ENCODE data around the gene RPIA. TPM values are rescaled to one million over a fixed set of nuclear protein-coding genes. Genes with fewer than 3 reads are reported as not detected.
A peak's percentile ranks its signal among the peaks of the same experiment; 100 is the strongest.
"Not testable (repeated sequence)": the region's sequence is repeated elsewhere in the genome, so short reads cannot be mapped to it uniquely, and the experiment has no call there.

RPIA gene
- total RNA-seq, 2 donors from 2014 or later = 24.4 to 58.8 TPM

DNA sequence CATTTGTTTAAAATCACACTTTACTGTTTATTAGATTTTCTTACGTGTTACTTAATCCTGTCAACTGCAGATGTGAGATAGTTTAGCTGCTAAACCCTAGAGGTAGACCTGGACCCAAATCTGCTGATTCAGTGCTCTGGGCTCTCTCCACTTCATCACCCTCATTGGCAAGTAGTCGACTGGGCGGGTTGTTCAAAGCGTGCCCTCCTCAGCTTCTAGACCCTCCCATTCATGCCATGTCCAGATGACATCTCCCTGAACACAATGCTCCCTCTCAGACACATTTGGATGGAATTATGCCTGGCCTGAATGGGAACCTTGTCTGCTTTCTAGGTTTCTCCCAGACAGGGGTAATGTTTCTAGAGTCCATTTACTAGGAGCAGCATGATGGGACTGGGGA is 43.7 kb downstream of the RPIA start:
- no peaks in the 10 kb centered on the region for H3K27me3 Mint-ChIP-seq
- ATAC-seq (replicated peaks) = no peak
- H3K27ac Mint-ChIP-seq = peak overlapping the region; percentile 9
- no peak overlapping the region for H3K4me3 Mint-ChIP-seq
- no peaks in the 10 kb centered on the region for H3K9me3 Mint-ChIP-seq
- no peaks in the 10 kb centered on the region for H3K4me1 Mint-ChIP-seq
- H3K36me3 Mint-ChIP-seq (ENCODE audit: low read depth) = peaks cover 54% of the 10 kb centered on the region

DNA sequence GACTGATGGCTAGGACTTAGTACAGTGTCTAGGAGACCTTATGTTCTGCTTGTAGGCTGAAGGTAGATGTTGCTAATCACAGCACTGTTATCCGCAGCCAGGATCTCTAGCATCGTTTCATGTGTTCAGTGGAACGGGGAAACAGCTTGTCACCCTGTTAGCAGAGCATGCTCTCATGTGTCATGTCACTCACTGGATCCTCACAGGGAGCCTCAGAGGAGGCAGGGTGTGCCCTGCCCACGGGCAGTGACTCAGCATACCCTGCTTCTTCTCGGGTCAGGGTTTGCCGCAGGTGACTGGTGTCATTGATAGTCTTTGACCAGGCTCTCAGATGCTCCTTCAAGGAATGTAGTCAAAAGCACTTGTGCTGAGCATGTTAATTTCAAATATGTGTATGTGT is 44.4 kb downstream of the RPIA start:
- no peaks in the 10 kb centered on the region for H3K9me3 Mint-ChIP-seq
- ATAC-seq (replicated peaks) = peak; percentile 91
- H3K4me3 Mint-ChIP-seq = no peak overlapping the region
- H3K27me3 Mint-ChIP-seq = no peaks in the 10 kb centered on the region
- peaks cover 62% of the 10 kb centered on the region for H3K36me3 Mint-ChIP-seq (ENCODE audit: low read depth)
- no peaks in the 10 kb centered on the region for H3K4me1 Mint-ChIP-seq
- H3K27ac Mint-ChIP-seq = peak overlapping the region; percentile 45

GRCh38 chr2:88736437-88736836 is 45.0 kb downstream of the RPIA start:
- Mint-ChIP-seq H3K9me3 (no peaks in the 10 kb centered on the region), H3K27me3 (no peaks in the 10 kb centered on the region), H3K4me3 (no peak overlapping the region), H3K36me3 (ENCODE audit: low read depth) (peaks cover 67% of the 10 kb centered on the region), H3K27ac (peak overlapping the region; percentile 45), H3K4me1 (no peaks in the 10 kb centered on the region)
- ATAC-seq (replicated peaks) = no peak

DNA sequence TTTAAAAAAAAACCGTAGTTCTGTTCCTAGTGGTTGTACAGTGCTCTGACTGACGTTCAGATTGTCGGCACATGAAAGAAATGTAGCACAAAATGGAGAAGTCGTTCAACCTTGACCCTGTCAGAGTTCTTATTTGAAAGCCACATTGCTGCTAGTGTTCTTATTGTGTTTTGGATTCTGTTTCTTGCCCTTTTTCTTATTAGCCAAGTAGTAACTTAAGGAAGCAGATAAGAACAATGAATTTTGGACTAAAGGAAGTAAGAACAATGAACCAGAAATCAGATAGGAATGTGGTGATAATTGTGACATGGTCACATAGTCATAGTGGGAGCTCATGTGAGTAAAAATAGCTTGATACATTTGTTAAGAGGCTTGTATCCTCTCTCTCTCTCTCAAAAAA is 45.9 kb downstream of the RPIA start:
- no peaks in the 10 kb centered on the region for H3K9me3 Mint-ChIP-seq
- H3K4me1 Mint-ChIP-seq = no peaks in the 10 kb centered on the region
- peak overlapping the region; percentile 25 for H3K27ac Mint-ChIP-seq
- H3K27me3 Mint-ChIP-seq = no peaks in the 10 kb centered on the region
- no peak for ATAC-seq (replicated peaks)
- peaks cover 77% of the 10 kb centered on the region for H3K36me3 Mint-ChIP-seq (ENCODE audit: low read depth)
- H3K4me3 Mint-ChIP-seq = no peak overlapping the region

GRCh38 chr2:88738271-88738670 is 46.8 kb downstream of the RPIA start:
- no peaks in the 10 kb centered on the region for H3K9me3 Mint-ChIP-seq
- no peak overlapping the region for H3K4me3 Mint-ChIP-seq
- no peaks in the 10 kb centered on the region for H3K27me3 Mint-ChIP-seq
- ATAC-seq (replicated peaks) = no peak
- H3K36me3 Mint-ChIP-seq (ENCODE audit: low read depth) = peaks cover 80% of the 10 kb centered on the region
- peak overlapping the region; percentile 3 for H3K27ac Mint-ChIP-seq
- H3K4me1 Mint-ChIP-seq = no peaks in the 10 kb centered on the region

DNA sequence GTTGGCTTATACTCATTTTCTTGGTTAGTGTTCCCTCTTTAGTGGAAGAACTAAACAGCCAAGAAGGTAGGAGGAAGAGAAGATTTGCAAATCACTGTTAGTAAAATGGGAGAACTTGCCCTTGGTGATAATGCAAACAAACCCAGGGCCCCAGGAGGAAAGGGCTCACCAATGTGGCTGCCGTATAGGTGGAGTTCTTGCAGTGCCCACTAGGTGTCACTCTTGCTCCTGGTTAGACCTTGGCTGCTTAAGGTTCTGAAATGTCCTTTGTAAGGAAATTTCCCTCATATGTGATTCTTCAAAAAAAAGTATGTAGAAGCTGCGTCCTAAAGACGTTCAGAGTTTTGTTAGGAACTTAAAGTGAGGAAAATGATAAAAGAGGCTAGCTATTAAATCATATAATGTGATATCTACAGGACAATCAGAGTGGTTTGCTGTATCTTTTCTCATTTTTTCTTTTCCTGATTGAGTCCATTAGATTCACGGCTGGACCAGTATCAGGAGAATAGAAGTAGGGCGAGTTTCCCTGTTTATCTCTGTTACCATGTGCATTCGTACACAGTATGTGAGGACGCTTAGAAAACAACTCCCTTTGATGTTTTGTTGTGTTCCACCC is 48.6 kb downstream of the RPIA start:
- peaks cover 5% of the 10 kb centered on the region for H3K9me3 Mint-ChIP-seq
- H3K27me3 Mint-ChIP-seq = no peaks in the 10 kb centered on the region
- H3K36me3 Mint-ChIP-seq (ENCODE audit: low read depth) = peaks cover 92% of the 10 kb centered on the region
- no peak overlapping the region for H3K27ac Mint-ChIP-seq
- peak; percentile 60 for ATAC-seq (replicated peaks)
- no peak overlapping the region for H3K4me3 Mint-ChIP-seq
- peaks cover 9% of the 10 kb centered on the region for H3K4me1 Mint-ChIP-seq

DNA sequence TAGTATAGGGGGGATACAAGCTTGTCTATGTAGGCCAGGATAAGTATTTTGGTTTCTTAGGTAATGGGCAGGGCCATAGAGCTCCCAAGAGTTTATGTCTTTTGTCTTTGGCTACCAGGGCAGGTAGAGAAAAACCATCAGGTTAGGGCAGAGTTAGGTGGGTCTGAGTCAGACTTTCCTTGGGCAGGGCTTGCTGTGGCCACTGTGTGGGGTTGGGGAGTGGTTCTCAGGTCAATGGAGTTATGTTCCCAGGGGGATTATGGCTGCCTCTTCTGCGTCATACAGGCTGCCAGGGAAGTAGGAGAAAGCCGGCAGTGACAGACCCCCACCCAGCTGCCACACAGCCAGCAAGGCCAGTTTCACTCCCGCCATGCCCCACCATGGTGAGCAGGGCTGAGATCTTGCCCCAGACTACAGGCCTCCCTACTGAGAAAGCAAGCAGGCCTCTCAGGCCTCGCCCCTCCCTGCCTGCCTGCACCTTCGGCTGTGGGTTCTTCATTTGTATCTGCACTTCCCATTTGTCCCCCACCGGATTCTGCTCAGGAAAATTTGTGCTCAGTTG is 55.5 kb downstream of the RPIA start:
- no peak for ATAC-seq (replicated peaks)
- Mint-ChIP-seq H3K27ac (no peak overlapping the region), H3K9me3 (peaks cover 5% of the 10 kb centered on the region), H3K27me3 (no peaks in the 10 kb centered on the region), H3K4me3 (no peak overlapping the region), H3K36me3 (ENCODE audit: low read depth) (peaks cover 100% of the 10 kb centered on the region), H3K4me1 (peaks cover 9% of the 10 kb centered on the region)

- Mint-ChIP-seq H3K36me3 (ENCODE audit: low read depth) (peaks cover 100% of the 10 kb centered on the region), H3K9me3 (peaks cover 5% of the 10 kb centered on the region), H3K4me1 (peaks cover 9% of the 10 kb centered on the region), H3K27ac (peak overlapping the region; percentile 47), H3K27me3 (no peaks in the 10 kb centered on the region), H3K4me3 (no peak overlapping the region)
- no peak for ATAC-seq (replicated peaks)
Observed at GRCh38 chr2:88747990-88748389, 56.5 kb downstream of the RPIA start.

GRCh38 chr2:88751768-88752167 is 60.3 kb downstream of the RPIA start:
- Mint-ChIP-seq H3K27ac (peak overlapping the region; percentile 1), H3K4me1 (peaks cover 10% of the 10 kb centered on the region), H3K4me3 (no peak overlapping the region), H3K9me3 (no peaks in the 10 kb centered on the region), H3K36me3 (ENCODE audit: low read depth) (peaks cover 87% of the 10 kb centered on the region), H3K27me3 (no peaks in the 10 kb centered on the region)
- no peak for ATAC-seq (replicated peaks)

- Mint-ChIP-seq H3K27ac (peak overlapping the region; percentile 77), H3K27me3 (no peaks in the 10 kb centered on the region), H3K4me1 (peaks cover 10% of the 10 kb centered on the region), H3K4me3 (no peak overlapping the region), H3K9me3 (peaks cover 9% of the 10 kb centered on the region), H3K36me3 (ENCODE audit: low read depth) (peaks cover 65% of the 10 kb centered on the region)
- peak; percentile 50 for ATAC-seq (replicated peaks)
Observed at GRCh38 chr2:88753833-88754584, 62.5 kb downstream of the RPIA start.

DNA sequence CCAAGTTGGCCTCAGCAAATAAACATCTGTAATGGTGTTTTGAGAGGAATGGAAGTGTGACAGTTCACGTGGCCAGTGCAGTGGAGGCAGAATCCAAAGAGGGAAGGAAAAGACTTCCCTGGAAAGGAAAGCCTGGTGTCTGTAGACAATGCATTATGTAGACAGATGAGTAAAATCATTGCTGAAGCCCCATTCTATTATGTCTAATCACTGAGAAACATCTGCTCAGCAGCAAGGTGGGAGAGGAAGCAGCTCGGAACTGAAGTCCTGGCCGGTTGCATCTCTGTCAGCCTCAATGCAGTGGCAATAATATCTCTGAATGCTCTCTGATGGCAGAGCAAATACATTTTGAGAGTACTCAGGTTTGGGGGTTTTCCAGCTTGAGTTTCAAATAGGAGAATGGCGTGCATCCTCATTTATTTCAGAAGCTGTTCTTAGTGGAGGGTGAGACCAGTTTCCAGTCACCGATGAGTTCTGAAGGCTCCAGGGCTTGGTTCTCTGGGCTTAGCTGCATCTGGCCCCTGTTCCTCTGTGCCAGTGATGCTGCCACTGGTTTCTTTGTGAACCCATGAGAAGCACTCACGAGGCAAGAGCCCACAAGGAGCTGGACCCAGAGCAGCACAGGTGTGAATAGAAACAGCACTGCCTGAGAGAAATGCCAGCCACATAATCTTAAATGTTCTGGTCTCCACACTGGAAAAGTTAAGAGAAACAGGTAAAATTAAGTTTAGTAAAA is 63.3 kb downstream of the RPIA start:
- H3K27ac Mint-ChIP-seq = peak overlapping the region; percentile 77
- ATAC-seq (replicated peaks) = no peak
- peaks cover 57% of the 10 kb centered on the region for H3K36me3 Mint-ChIP-seq (ENCODE audit: low read depth)
- H3K4me3 Mint-ChIP-seq = no peak overlapping the region
- peaks cover 10% of the 10 kb centered on the region for H3K4me1 Mint-ChIP-seq
- peaks cover 9% of the 10 kb centered on the region for H3K9me3 Mint-ChIP-seq
- H3K27me3 Mint-ChIP-seq = no peaks in the 10 kb centered on the region

- H3K36me3 Mint-ChIP-seq (ENCODE audit: low read depth) = peaks cover 46% of the 10 kb centered on the region
- H3K4me3 Mint-ChIP-seq = no peak overlapping the region
- H3K27me3 Mint-ChIP-seq = no peaks in the 10 kb centered on the region
- peaks cover 9% of the 10 kb centered on the region for H3K9me3 Mint-ChIP-seq
- H3K27ac Mint-ChIP-seq = peak overlapping the region; percentile 34
- H3K4me1 Mint-ChIP-seq = peaks cover 10% of the 10 kb centered on the region
- ATAC-seq (replicated peaks) = no peak
Observed at GRCh38 chr2:88755836-88756235, 64.4 kb downstream of the RPIA start.

DNA sequence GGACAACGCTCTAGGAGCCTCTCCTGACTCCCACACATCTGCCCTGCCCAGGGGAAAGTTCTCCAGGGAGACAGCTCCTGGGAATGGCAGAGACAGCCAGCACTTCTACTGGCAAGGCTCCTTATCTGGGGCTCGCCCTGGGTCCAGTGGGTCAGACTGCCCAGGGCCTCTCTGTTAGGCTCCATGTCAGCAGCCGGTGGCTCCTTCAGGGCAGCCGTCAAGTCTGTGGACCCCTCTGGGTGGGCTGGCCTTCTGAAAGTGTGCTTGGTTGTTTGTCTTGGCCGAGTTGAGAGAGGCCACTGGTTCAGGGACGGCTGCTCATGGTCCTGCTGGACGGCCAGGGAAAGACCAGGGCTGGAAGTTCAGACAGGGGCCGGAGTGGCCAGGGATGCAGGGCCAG is 65.6 kb downstream of the RPIA start:
- Mint-ChIP-seq H3K9me3 (peaks cover 9% of the 10 kb centered on the region), H3K27me3 (no peaks in the 10 kb centered on the region), H3K27ac (no peak overlapping the region), H3K36me3 (ENCODE audit: low read depth) (peaks cover 34% of the 10 kb centered on the region), H3K4me1 (peaks cover 10% of the 10 kb centered on the region), H3K4me3 (no peak overlapping the region)
- ATAC-seq (replicated peaks) = no peak

DNA sequence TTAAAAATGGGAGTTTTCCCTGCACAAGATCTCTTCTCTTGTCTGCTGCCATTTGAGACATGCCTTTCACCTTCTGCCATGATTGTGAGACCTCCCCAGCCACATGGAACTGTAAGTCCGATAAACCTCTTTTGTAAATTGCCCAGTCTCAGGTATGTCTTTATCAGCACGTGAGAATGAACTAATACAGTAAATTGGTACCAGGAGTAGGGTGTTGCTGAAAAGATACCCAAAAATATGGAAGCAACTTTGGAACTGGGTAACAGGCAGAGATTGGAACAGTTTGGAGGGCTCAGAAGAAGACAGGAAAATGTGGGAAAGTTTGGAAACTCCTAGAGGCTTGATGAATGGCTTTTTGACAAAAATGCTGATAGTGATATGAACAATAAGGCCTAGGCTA is 67.2 kb downstream of the RPIA start:
- not testable (repeated sequence) for H3K4me3 Mint-ChIP-seq; H3K27ac Mint-ChIP-seq; H3K9me3 Mint-ChIP-seq; H3K27me3 Mint-ChIP-seq; ATAC-seq (replicated peaks); H3K4me1 Mint-ChIP-seq
- peaks cover 22% of the 10 kb centered on the region for H3K36me3 Mint-ChIP-seq (ENCODE audit: low read depth)
